H1 (cell line): ENCODE results near the gene EGR4. TPM values are rescaled to one million over a fixed set of nuclear protein-coding genes. Genes with fewer than 3 reads are reported as not detected.

Source experiments
- CTCF ChIA-PET: fragments of 300-600 bp; sonication (Branson Sonifier 250); formaldehyde crosslinking; loops from one replicate; lab custom pipeline; 2021; ENCODE audit not compliant: partially characterized antibody; lab: Charles Lee
- POLR2A ChIA-PET: fragments of 300-600 bp; sonication (Branson Sonifier 250); formaldehyde crosslinking; loops from one replicate; lab custom pipeline; 2021; ENCODE audit warnings: inconsistent platforms; ENCODE audit not compliant: partially characterized antibody; lab: Charles Lee
- DNase-seq, 2 experiments: peaks; one replicate each; pipeline versions ENCODE4 v3.0.0 to v3.0.0-alpha.2; 2010 to 2022; ENCODE audit warnings: low spot score in 2 of 2, low read depth in 1 of 2, mixed read lengths in 1 of 2
- FAIRE-seq: peaks from 2 replicates; lab custom pipeline; 2011; peaks lifted over from hg19 to GRCh38; lab: Jason Lieb, UNC
- H2AFZ ChIP-seq: 2 replicates; pipeline ENCODE4 v1.8.1; 2012; ENCODE audit warnings: low read length, inconsistent platforms
- H2AK5ac ChIP-seq: 2 replicates; pipeline ENCODE4 v1.6.1; 2013; ENCODE audit warnings: low read depth, low read length
- H2BK120ac ChIP-seq: replicated peaks from 2 replicates; pipeline ENCODE3; 2013; ENCODE audit warnings: low read depth, low read length, inconsistent platforms
- H2BK12ac ChIP-seq: 2 replicates; pipeline ENCODE4 v1.6.1; 2013; ENCODE audit warnings: low read depth, low read length
- H2BK15ac ChIP-seq: 2 replicates; pipeline ENCODE4 v1.6.1; 2013; ENCODE audit warnings: low read length
- H2BK20ac ChIP-seq: 2 replicates; pipeline ENCODE4 v1.6.1; 2013; ENCODE audit warnings: low read length
- H2BK5ac ChIP-seq: 2 replicates; pipeline ENCODE4 v1.6.1; 2013; ENCODE audit warnings: low read depth, low read length
- H3K14ac ChIP-seq: 2 replicates; pipeline ENCODE4 v1.6.1; 2013; ENCODE audit warnings: inconsistent platforms; ENCODE audit not compliant: insufficient read length
- H3K18ac ChIP-seq: 2 replicates; pipeline ENCODE4 v1.6.1; 2013; ENCODE audit warnings: low read length; ENCODE audit errors: extremely low read depth
- H3K23ac ChIP-seq: 2 replicates; pipeline ENCODE4 v1.6.1; 2013; ENCODE audit warnings: inconsistent platforms; ENCODE audit not compliant: insufficient read length
- H3K23me2 ChIP-seq: 2 replicates; pipeline ENCODE4 v1.6.1; 2013; ENCODE audit warnings: low read depth, low read length
- H3K27ac ChIP-seq: 2 replicates; pipeline ENCODE4 v1.6.1; 2011; ENCODE audit warnings: low read depth, low read length, inconsistent platforms
- H3K27me3 ChIP-seq, 4 experiments: replicated peaks in 1 of 4; 1 replicate in 1 of 4; 2 replicates in 3 of 4; pipeline versions ENCODE4 v1.6.1 to v1.8.1; 2011 to 2013; ENCODE audit warnings: low read length in 3 of 4, mild to moderate bottlenecking in 3 of 4, inconsistent platforms in 2 of 4, mixed read lengths in 2 of 4, moderate library complexity in 1 of 4; ENCODE audit not compliant: control insufficient read depth in 3 of 4, insufficient read depth in 3 of 4; ENCODE audit errors: extremely low read depth in 1 of 4
- H3K36me3 ChIP-seq, 4 experiments: 2 replicates each; pipeline versions ENCODE4 v1.6.1 to v1.8.1; 2011 to 2013; ENCODE audit warnings: mild to moderate bottlenecking in 4 of 4, low read length in 3 of 4, moderate library complexity in 2 of 4, control low read depth in 1 of 4, inconsistent platforms in 1 of 4; ENCODE audit not compliant: insufficient read depth in 4 of 4, control insufficient read depth in 2 of 4
- H3K4ac ChIP-seq: replicated peaks from 2 replicates; pipeline ENCODE3; 2013; ENCODE audit warnings: low read length, low read depth, mixed read lengths, inconsistent platforms; ENCODE audit not compliant: insufficient read length
- H3K4me1 ChIP-seq, 4 experiments: replicated peaks in 1 of 4; 1 replicate in 1 of 4; 2 replicates in 3 of 4; pipeline versions ENCODE4 v1.6.1 to v1.8.1; 2011 to 2013; ENCODE audit warnings: low read length in 3 of 4, inconsistent platforms in 2 of 4, mixed read lengths in 1 of 4; ENCODE audit not compliant: insufficient read depth in 4 of 4, control insufficient read depth in 3 of 4
- H3K4me2 ChIP-seq, 2 experiments: 2 replicates each; pipeline versions ENCODE4 v1.6.1 to v1.8.1; 2011 to 2013; ENCODE audit warnings: low read depth in 2 of 2, low read length in 2 of 2, control low read depth in 1 of 2, inconsistent platforms in 1 of 2, mild to moderate bottlenecking in 1 of 2; ENCODE audit not compliant: insufficient read depth in 1 of 2
- H3K4me3 ChIP-seq, 4 experiments: fragments of 200-600, 300-600 bp in 1 of 4; sonication (generic), shearing (Covaris generic), sonication (Bioruptor Twin) in 1 of 4; 2 replicates each; pipeline versions ENCODE4 v1.5.1 to v1.8.1; 2011 to 2016; ENCODE audit warnings: low read length in 4 of 4, low read depth in 3 of 4, control low read depth in 2 of 4, inconsistent platforms in 2 of 4, mild to moderate bottlenecking in 2 of 4, mixed read lengths in 1 of 4, moderate library complexity in 1 of 4; ENCODE audit not compliant: insufficient read depth in 2 of 4; ENCODE audit errors: extremely low read depth in 1 of 4
- H3K56ac ChIP-seq: replicated peaks from 2 replicates; pipeline ENCODE3; 2013; ENCODE audit warnings: low read depth, mild to moderate bottlenecking, mixed read lengths, low read length, inconsistent platforms; ENCODE audit not compliant: insufficient read length
- H3K79me1 ChIP-seq: 2 replicates; pipeline ENCODE4 v1.6.1; 2013; ENCODE audit warnings: low read depth, low read length, control low read depth
- H3K79me2 ChIP-seq, 2 experiments: 2 replicates each; pipeline versions ENCODE4 v1.6.1 to v1.8.1; 2012 to 2013; ENCODE audit warnings: low read length in 2 of 2, mild to moderate bottlenecking in 2 of 2, inconsistent platforms in 1 of 2; ENCODE audit not compliant: insufficient read depth in 2 of 2, control insufficient read depth in 1 of 2
- H3K9ac ChIP-seq, 4 experiments: replicated peaks in 1 of 4; 1 replicate in 1 of 4; 2 replicates in 3 of 4; pipeline versions ENCODE4 v1.6.1 to v1.8.1; 2011 to 2013; ENCODE audit warnings: low read depth in 3 of 4, low read length in 3 of 4, control low read depth in 2 of 4, mild to moderate bottlenecking in 2 of 4, moderate library complexity in 2 of 4, inconsistent platforms in 1 of 4; ENCODE audit errors: extremely low read depth in 1 of 4
- H3K9me3 ChIP-seq, 2 experiments: 2 replicates each; pipeline versions ENCODE4 v1.6.1 to v1.8.1; 2012 to 2013; ENCODE audit warnings: mild to moderate bottlenecking in 2 of 2, moderate library complexity in 2 of 2, control low read depth in 1 of 2, inconsistent platforms in 1 of 2, low read depth in 1 of 2, low read length in 1 of 2, mixed read lengths in 1 of 2; ENCODE audit not compliant: insufficient read depth in 2 of 2
- H4K20me1 ChIP-seq, 2 experiments: replicated peaks in 1 of 2; 2 replicates each; pipeline versions ENCODE3 to v1.8.1; 2011 to 2013; ENCODE audit warnings: inconsistent platforms in 2 of 2, low read length in 2 of 2, mild to moderate bottlenecking in 1 of 2; ENCODE audit not compliant: insufficient read depth in 2 of 2, control insufficient read depth in 1 of 2
- H4K5ac ChIP-seq: 2 replicates; pipeline ENCODE4 v1.6.1; 2013; ENCODE audit warnings: low read length, low read depth, mixed read lengths, inconsistent platforms; ENCODE audit not compliant: insufficient read length
- H4K8ac ChIP-seq: 2 replicates; pipeline ENCODE4 v1.8.0; 2013; ENCODE audit warnings: mild to moderate bottlenecking, moderate library complexity, low read length, inconsistent platforms; ENCODE audit not compliant: insufficient read depth; ENCODE audit errors: extremely low read depth
- H4K91ac ChIP-seq: replicated peaks from 2 replicates; pipeline ENCODE3; 2013; ENCODE audit warnings: low read length, mixed read lengths, inconsistent platforms; ENCODE audit not compliant: insufficient read length
- RXRA ChIP-seq: IDR thresholded peaks from 2 replicates; pipeline ENCODE4 v1.6.1; 2011; ENCODE audit warnings: low read depth, mild to moderate bottlenecking, low read length, moderate library complexity; ENCODE audit not compliant: insufficient read depth
- USF2 ChIP-seq: IDR thresholded peaks from 2 replicates; pipeline ENCODE4 v1.6.1; 2011; ENCODE audit warnings: low read length, improper control_type of control experiment
- WGBS, 2 experiments: shearing (Covaris generic) in 1 of 2; methylation state at CpG; one replicate each; pipeline versions ENCODE4 v1.1.6 to v1.1.7; 2013 to 2015; ENCODE audit warnings: low lambda C conversion rate in 2 of 2, mixed read lengths in 2 of 2, inconsistent platforms in 1 of 2, low coverage in 1 of 2, missing lambda C conversion rate in 1 of 2; ENCODE audit not compliant: insufficient replicate concordance in 2 of 2, insufficient coverage in 1 of 2, insufficient read length in 1 of 2; ENCODE audit errors: extremely low coverage in 1 of 2, missing lambda C conversion rate in 1 of 2; 5-methylcytosine and 5-hydroxymethylcytosine counted together
- polyA plus RNA-seq, 7 experiments: library from polyadenylated mRNA; depleted of rRNA in 3 of 7; stranded (reverse) in 5 of 7; unstranded in 2 of 7; fragments of >200 nt in 5 of 7; fragments of 200-250 nt in 2 of 7; gene quantifications; 1 replicate in 5 of 7; 2 replicates in 1 of 7; 4 replicates in 1 of 7; pipeline versions ENCODE4 v1.2.1 to v1.2.3, GENCODE V29; 2011 to 2013; ENCODE audit warnings: missing spikeins in 2 of 7, mixed read lengths in 2 of 7
- total RNA-seq: library from RNA; stranded (reverse); fragmentation: NEBNext Ultra II Directional; extraction: Animal tissue kit (Norgen Biotek cat#: 25700); gene quantifications from 2 replicates; pipeline ENCODE4 v1.2.1, GENCODE V29; 2021

Gene EGR4
- total and polyA plus RNA-seq, 2 of the 8 experiments (the other 6 are each of a cell fraction or from before 2014, with no cell fraction given), result 0.20 TPM; not detected in 1

DNA sequence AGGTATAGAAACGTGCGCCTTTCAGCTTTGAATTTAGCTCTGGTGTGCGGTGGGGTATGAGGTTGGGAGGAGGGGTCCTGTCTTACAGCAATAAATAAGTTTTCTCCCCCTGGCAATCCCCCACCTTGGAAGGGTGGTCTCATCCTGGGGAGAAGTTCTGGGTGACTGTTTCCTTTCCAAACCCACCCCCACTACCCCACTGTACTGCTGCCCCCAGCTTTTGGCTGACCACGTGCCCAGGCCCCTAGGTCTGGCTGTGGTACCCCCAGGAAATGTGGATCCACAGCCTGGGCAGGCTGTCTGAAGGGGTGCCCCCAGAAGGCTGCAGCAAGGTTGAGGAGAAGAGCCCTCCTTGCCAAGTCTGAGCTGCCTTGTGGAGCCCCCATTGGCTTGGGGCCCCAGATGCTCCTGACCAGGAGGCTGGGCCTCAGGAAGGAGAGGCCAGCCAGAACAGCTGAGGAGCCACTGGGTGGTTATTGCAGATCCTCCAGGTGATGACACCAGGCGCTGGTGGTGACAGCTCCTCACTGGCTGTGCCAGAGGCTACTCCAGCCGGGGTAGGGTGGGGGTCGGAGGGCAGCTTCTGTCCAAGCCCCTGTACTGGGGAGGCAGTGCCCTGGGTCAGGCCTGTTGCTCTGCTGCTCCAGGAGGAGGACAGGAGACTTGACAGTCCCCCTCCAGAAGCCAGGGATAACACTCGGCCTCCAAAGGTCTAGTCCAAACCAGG lies 35.0 kb downstream of the EGR4 start:
- H3K4me1 ChIP-seq, result peaks cover 0 to 12% (median 4%) of the 10 kb centered on the region in 4 experiments; a peak in 3 of 7 replicates
- H2BK15ac ChIP-seq, result no peak overlapping the region
- H3K23me2 ChIP-seq, result no peaks in the 10 kb centered on the region
- no peak overlapping the region for H3K4me3 ChIP-seq
- no peak for DNase-seq
- no peak overlapping the region for H4K5ac ChIP-seq
- no peak overlapping the region for H4K8ac ChIP-seq
- ChIA-PET CTCF (interaction anchor here (0.6 to 7.0 kb wide), 12 partner anchors 8 to 1321 kb away, joined by 3 to 51 read pairs (median 4); partner anchors contain the start of genes CCT7, EGR4, PRADC1 and SMYD5), POLR2A (interaction anchor here (0.9 to 5.1 kb wide), 7 partner anchors 9 to 33 kb away, joined by 3 to 53 read pairs (median 3); partner anchors contain the start of genes CCT7, FBXO41 and PRADC1)
- no peaks in the 10 kb centered on the region for H3K79me2 ChIP-seq
- H3K23ac ChIP-seq, result no peak overlapping the region
- H3K27ac ChIP-seq, result no peak overlapping the region
- no peak overlapping the region for H2BK5ac ChIP-seq
- no peaks in the 10 kb centered on the region for H3K27me3 ChIP-seq
- H3K9ac ChIP-seq, result no peak overlapping the region
- H4K20me1 ChIP-seq, result peaks cover 17 to 20% of the 10 kb centered on the region in 2 experiments
- no peak overlapping the region for H2BK120ac ChIP-seq
- peaks cover 3 to 31% (median 13%) of the 10 kb centered on the region in 4 experiments; a peak in 6 of 8 replicates for H3K36me3 ChIP-seq
- no peak overlapping the region for H2BK20ac ChIP-seq
- no peak overlapping the region for H3K14ac ChIP-seq
- H3K4me2 ChIP-seq, result no peak overlapping the region
- no peak overlapping the region for H2BK12ac ChIP-seq
- TF ChIP-seq USF2 (no peak), RXRA (no peak)
- no peaks in the 10 kb centered on the region for H3K9me3 ChIP-seq
- H2AFZ ChIP-seq, result no peak overlapping the region
- WGBS, 2 experiments, result 88% methylated on average over 7 of the region's 8 CpGs; no CpG with 5 or more reads in 1 of the 2 experiments
- H3K56ac ChIP-seq, result no peak overlapping the region
- no peak overlapping the region for H3K4ac ChIP-seq
- no peak overlapping the region for H4K91ac ChIP-seq
- no peaks in the 10 kb centered on the region for H3K79me1 ChIP-seq
- no peak overlapping the region for H2AK5ac ChIP-seq
- H3K18ac ChIP-seq, result no peak overlapping the region
- no peak for FAIRE-seq
